ENCODE results near the gene WASL.

DNA sequence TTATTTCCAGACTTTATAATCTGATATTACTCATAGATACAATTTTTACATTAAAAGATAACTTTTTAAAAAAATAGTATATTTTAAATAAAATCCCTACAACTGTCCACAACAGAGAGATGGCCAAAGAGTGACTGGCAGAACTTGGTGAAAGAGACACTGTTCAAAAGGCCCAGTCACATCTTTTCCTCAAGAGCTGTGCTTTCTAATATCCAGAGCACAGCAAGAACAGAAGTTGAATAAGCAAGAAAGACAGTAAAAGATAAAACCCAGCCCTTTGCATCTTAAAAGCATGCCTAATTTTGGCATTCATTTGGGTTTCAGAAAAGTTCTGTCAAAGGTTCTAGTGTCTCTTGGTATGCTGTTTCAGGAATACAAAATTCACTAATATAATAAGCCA lies 6.9 kb downstream of the WASL start:
- no peak for TF ChIP-seq EZH2 (IDR thresholded peaks at IDR 0.05; ENCODE audit: low read length)
- TF ChIP-seq, protein P1, sequence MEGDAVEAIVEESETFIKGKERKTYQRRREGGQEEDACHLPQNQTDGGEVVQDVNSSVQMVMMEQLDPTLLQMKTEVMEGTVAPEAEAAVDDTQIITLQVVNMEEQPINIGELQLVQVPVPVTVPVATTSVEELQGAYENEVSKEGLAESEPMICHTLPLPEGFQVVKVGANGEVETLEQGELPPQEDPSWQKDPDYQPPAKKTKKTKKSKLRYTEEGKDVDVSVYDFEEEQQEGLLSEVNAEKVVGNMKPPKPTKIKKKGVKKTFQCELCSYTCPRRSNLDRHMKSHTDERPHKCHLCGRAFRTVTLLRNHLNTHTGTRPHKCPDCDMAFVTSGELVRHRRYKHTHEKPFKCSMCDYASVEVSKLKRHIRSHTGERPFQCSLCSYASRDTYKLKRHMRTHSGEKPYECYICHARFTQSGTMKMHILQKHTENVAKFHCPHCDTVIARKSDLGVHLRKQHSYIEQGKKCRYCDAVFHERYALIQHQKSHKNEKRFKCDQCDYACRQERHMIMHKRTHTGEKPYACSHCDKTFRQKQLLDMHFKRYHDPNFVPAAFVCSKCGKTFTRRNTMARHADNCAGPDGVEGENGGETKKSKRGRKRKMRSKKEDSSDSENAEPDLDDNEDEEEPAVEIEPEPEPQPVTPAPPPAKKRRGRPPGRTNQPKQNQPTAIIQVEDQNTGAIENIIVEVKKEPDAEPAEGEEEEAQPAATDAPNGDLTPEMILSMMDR (optimal IDR thresholded peaks at IDR 0.05 in 1 of 3, IDR thresholded peaks at IDR 0.05 in 1 of 3, conservative IDR thresholded peaks at IDR 0.05 in 1 of 3; ENCODE audit: extremely low read depth in 1 of 3, insufficient read depth in 2 of 3, low read length in 3 of 3): no peak
